ENCODE results near the gene MCF2.

MCF2 gene

DNA sequence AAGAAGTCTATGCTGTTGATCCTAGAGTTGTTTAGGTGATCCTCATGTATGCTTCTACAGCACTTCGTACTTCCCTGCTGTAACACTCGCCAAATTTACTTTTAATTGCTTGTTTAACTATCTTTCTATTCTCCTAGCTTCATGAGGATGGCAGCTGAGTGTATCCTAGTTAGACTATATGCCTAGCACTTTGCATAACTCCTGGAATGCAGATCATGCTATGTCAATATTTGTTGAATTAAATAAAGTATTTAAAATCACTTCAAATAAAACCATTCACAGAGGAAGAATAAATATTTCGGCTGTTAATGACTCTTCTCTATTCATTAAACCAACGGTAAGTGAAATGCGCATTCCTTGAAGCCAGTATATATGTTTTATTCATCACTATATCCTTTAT lies 122.4 kb downstream of the MCF2 start:
- no peak for DNase-seq (ENCODE audit: low spot score)

DNA sequence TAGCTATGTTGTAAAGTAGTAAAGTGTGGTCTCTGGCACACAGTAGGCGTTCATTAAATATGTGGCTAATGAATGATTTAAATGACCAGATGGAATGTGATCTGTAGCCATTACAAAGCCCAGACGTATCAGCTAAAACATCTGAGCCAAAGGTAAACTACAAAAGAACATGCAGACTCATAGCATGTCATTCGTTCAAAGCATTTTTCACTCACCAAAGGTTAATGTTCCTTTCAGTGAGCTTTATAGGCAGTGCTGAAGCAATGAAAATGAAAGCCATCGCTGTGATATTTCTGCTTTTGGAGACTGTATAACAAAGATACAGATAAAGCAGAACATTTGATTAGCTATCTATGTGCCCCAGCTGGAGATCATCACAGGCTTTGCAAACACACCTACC lies 126.9 kb downstream of the MCF2 start:
- no peak for DNase-seq (ENCODE audit: low spot score)

GRCh38 chrX:139566981-139567380 lies 141.0 kb downstream of the MCF2 start:
- DNase-seq (ENCODE audit: low spot score), result no peak

DNA sequence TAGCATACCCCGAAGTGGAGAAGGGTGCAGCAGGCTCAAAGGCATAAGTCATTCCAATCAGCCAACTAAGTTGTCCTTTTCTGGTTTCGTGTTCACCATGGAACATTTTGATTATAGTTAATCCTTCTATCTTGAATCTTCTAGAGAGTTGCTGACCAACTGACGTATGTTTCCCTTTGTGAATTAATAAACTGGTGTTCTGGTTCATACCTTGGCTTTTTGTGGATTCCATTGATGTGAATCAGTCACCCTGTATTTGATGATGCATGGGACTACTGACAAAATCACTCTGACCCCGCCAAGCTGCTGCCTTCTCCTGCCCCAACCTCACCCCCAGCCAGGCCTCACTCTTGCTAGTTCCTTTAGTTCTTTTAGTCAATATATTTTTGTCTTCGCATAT lies 144.7 kb downstream of the MCF2 start:
- DNase-seq (ENCODE audit: low spot score), result no peak

DNA sequence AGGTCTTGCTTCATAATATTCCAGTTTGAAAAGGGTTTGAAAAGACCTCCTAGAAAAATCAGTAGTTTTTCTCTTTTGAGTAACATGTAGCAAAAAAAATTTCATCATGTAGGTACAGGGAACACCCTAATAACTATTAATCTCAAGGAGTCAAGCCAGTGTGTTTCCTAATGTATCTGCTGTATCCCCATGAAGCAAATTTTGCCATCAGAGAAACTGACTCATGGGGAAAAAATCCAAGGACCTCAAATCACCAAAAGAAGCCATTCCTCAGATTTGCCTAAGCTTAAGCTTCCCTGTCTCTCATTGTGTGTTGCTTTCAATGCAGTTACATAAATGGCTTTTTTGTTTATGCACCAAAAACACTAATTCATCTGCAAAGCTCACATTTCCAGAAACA lies 147.7 kb downstream of the MCF2 start:
- no peak for DNase-seq (ENCODE audit: low spot score)

- DNase-seq (ENCODE audit: low spot score), result peak; percentile 68
Observed at GRCh38 chrX:139559383-139560042, 148.5 kb downstream of the MCF2 start.

DNA sequence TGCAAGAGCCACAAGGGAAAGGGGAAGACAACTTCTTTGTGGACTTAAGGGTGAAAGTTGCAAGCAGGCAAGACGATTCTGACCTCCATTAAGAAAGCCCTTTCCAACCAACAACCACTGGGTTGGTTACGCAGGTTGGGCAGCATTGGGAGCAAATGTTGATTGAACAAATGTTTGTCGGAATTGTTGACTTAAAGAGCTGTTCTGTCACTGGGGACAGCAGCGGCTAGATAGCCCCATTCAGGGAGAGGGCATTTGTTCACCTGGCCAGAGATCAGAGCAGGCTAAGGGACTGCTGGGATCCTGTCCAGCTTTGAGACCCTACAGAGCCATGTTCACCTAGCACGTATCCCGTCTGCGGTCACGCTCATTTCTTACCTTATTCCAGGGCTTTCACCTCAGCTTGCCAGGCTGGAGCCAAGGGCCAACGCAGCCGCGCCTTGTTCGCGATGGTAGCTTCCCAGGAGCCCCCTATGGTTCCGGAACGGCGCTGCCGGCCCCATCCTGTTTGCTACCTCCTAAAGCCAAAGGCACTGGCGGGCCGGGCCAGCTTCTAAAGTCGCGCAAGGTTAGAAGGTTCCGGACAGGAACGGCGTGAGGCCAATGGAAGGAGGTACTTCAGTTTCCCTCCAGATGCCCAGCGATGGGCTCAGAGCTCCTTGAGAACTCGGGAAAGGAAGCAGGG lies 152.8 kb downstream of the MCF2 start:
- DNase-seq (ENCODE audit: low spot score), result no peak

GRCh38 chrX:139554376-139554775 lies 153.6 kb downstream of the MCF2 start:
- peak; percentile 1 for DNase-seq (ENCODE audit: low spot score)

GRCh38 chrX:139544591-139544990 lies 163.4 kb downstream of the MCF2 start:
- DNase-seq (ENCODE audit: low spot score), result no peak

- DNase-seq (ENCODE audit: low spot score), result no peak
Observed at GRCh38 chrX:139543920-139544319, 164.0 kb downstream of the MCF2 start.

DNA sequence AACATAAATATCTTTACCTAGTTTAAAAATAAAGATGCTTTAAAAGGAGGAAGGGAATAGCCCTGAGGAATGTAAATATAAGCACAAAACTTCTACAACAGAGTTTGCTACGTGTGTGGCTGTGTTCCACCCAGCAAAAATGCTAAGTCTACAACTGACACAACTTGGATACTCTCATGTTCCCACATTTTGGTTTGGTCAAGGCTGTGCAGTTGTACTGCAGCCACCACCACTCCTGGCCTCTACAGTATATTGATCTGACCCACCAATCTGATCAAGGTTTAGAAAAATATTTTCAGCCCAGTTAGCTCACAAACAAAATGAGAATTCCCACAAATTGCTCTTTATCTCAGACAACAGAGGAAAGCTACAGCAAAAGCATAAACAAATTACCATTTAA lies 165.3 kb downstream of the MCF2 start:
- DNase-seq (ENCODE audit: low spot score), result no peak

GRCh38 chrX:139538907-139539790 lies 168.8 kb downstream of the MCF2 start:
- DNase-seq (ENCODE audit: low spot score), result no peak

DNA sequence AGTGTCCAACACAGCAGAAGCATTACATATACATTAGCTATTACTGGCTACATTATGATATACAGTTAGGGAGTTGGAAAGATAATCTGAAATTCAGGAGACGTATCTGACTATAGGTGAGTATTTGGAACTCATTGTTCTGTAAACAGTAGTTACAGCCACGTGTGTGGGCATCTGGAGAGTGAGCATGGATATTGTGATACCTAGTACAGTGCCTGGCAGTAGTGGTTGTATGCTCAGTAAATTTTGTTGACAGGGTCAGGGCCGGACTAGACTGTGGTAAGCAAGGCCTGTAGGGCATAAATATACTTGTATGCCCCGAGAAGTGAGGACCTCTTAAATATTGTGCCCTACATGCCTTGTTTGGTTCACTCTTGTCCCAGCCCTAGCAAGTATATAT lies 174.5 kb downstream of the MCF2 start:
- DNase-seq (ENCODE audit: low spot score), result no peak

- no peak for DNase-seq (ENCODE audit: low spot score)
Observed at GRCh38 chrX:139532834-139533233, 175.1 kb downstream of the MCF2 start.

Measured in kidney capillary endothelial cell (primary cell).